ENCODE measurements around the gene WFS1.
A peak's percentile ranks its signal among the peaks of the same experiment; 100 is the strongest.

WFS1 gene

GRCh38 chr4:6277935-6278800 is 8.5 kb downstream of the WFS1 start:
- FAIRE-seq (no peak), DNase-seq (ENCODE audit: insufficient read length, low spot score) (no peak)

- DNase-seq (ENCODE audit: insufficient read length, low spot score) (peak; percentile 84), FAIRE-seq (peak; percentile 96)
Measured at GRCh38 chr4:6278801-6279197, 9.1 kb downstream of the WFS1 start.

GRCh38 chr4:6279582-6280289 is 10.1 kb downstream of the WFS1 start:
- FAIRE-seq = no peak
- no peak for DNase-seq (ENCODE audit: insufficient read length, low spot score)

GRCh38 chr4:6280365-6280996 is 10.8 kb downstream of the WFS1 start:
- DNase-seq (ENCODE audit: insufficient read length, low spot score) = no peak
- no peak for FAIRE-seq

- DNase-seq (ENCODE audit: insufficient read length, low spot score) = no peak
- no peak for FAIRE-seq
Measured at GRCh38 chr4:6281436-6282313, 12.0 kb downstream of the WFS1 start.

GRCh38 chr4:6282314-6282771 is 12.7 kb downstream of the WFS1 start:
- DNase-seq (ENCODE audit: insufficient read length, low spot score) (no peak), FAIRE-seq (no peak)

GRCh38 chr4:6283282-6283681 is 13.6 kb downstream of the WFS1 start:
- DNase-seq (ENCODE audit: insufficient read length, low spot score) (no peak), FAIRE-seq (no peak)

- FAIRE-seq (no peak), DNase-seq (ENCODE audit: insufficient read length, low spot score) (no peak)
Measured at GRCh38 chr4:6287017-6287788, 17.6 kb downstream of the WFS1 start.

- FAIRE-seq = no peak
- DNase-seq (ENCODE audit: insufficient read length, low spot score) = no peak
Measured at GRCh38 chr4:6288342-6288741, 18.7 kb downstream of the WFS1 start.

GRCh38 chr4:6288871-6289270 is 19.2 kb downstream of the WFS1 start:
- DNase-seq (ENCODE audit: insufficient read length, low spot score) (no peak), FAIRE-seq (no peak)

- FAIRE-seq = no peak
- DNase-seq (ENCODE audit: insufficient read length, low spot score) = no peak
Measured at GRCh38 chr4:6290256-6290655, 20.6 kb downstream of the WFS1 start.

- FAIRE-seq (no peak), DNase-seq (ENCODE audit: insufficient read length, low spot score) (no peak)
Measured at GRCh38 chr4:6290769-6291547, 21.3 kb downstream of the WFS1 start.

GRCh38 chr4:6291784-6292297 is 22.2 kb downstream of the WFS1 start:
- no peak for DNase-seq (ENCODE audit: insufficient read length, low spot score)
- no peak for FAIRE-seq

- FAIRE-seq (no peak), DNase-seq (ENCODE audit: insufficient read length, low spot score) (no peak)
Measured at GRCh38 chr4:6292376-6293096, 22.9 kb downstream of the WFS1 start.

- DNase-seq (ENCODE audit: insufficient read length, low spot score) (no peak), FAIRE-seq (no peak)
Measured at GRCh38 chr4:6293097-6293445, 23.4 kb downstream of the WFS1 start.

GRCh38 chr4:6293661-6294060 is 24.0 kb downstream of the WFS1 start:
- DNase-seq (ENCODE audit: insufficient read length, low spot score) (no peak), FAIRE-seq (no peak)

GRCh38 chr4:6294705-6295421 is 25.2 kb downstream of the WFS1 start:
- FAIRE-seq (no peak), DNase-seq (ENCODE audit: insufficient read length, low spot score) (no peak)

GRCh38 chr4:6295495-6295894 is 25.8 kb downstream of the WFS1 start:
- DNase-seq (ENCODE audit: insufficient read length, low spot score) = no peak
- FAIRE-seq = no peak

Data from GM19239 (cell line).